SU-DHL-6 (cell line): Measurements from ENCODE around the gene COL27A1.

Experiments used
- H2AFZ ChIP-seq: fragments of 200-600 bp; sonication (generic); 2 replicates; pipeline ENCODE4 v1.6.1; 2014; ENCODE audit warnings: low read depth, mild to moderate bottlenecking, moderate library complexity, mixed read lengths, antibody characterized with exemption, low read length; ENCODE audit not compliant: severe bottlenecking
- H3F3A ChIP-seq: fragments of 200-600 bp; shearing (Covaris generic); 2 replicates; pipeline ENCODE4 v1.6.0; 2016; ENCODE audit warnings: antibody characterized with exemption, mild to moderate bottlenecking; ENCODE audit not compliant: insufficient read depth
- H3K27ac ChIP-seq: fragments of 200-600 bp; sonication (generic); 2 replicates; pipeline ENCODE4 v1.5.1; 2016; ENCODE audit warnings: low read depth, mild to moderate bottlenecking, low read length, moderate library complexity, mixed read lengths
- H3K27me3 ChIP-seq: fragments of 200-600 bp; sonication (generic), shearing (Covaris generic); 2 replicates; pipeline ENCODE4 v1.6.0; 2014; ENCODE audit warnings: mild to moderate bottlenecking, low read length
- H3K36me3 ChIP-seq: fragments of 200-600 bp; sonication (generic); 2 replicates; pipeline ENCODE4 v1.6.1; 2014; ENCODE audit warnings: mild to moderate bottlenecking, low read length, mixed read lengths
- H3K4me2 ChIP-seq: fragments of 300-600, 200-600 bp; shearing (Covaris generic), sonication (generic); 2 replicates; pipeline ENCODE4 v1.6.0; 2014; ENCODE audit warnings: low read length, low read depth, mild to moderate bottlenecking; ENCODE audit not compliant: poor library complexity, severe bottlenecking
- H3K4me3 ChIP-seq: fragments of 200-600 bp; sonication (generic); 2 replicates; pipeline ENCODE4 v1.5.1; 2014; ENCODE audit warnings: antibody characterized with exemption, low read length, mild to moderate bottlenecking, mixed read lengths; ENCODE audit not compliant: insufficient read depth, poor library complexity, severe bottlenecking
- H3K79me2 ChIP-seq: fragments of 200-600 bp; sonication (generic); 2 replicates; pipeline ENCODE4 v1.6.1; 2014; ENCODE audit warnings: mild to moderate bottlenecking, low read length, moderate library complexity; ENCODE audit not compliant: insufficient read depth
- H3K9ac ChIP-seq: fragments of 200-600 bp; sonication (generic); 2 replicates; pipeline ENCODE4 v1.7.0; 2014; ENCODE audit warnings: mild to moderate bottlenecking, low read length
- H3K9me2 ChIP-seq: fragments of 200-600 bp; sonication (generic); replicated peaks from 2 replicates; pipeline ENCODE4 v1.6.1; 2014; ENCODE audit warnings: low read length; ENCODE audit not compliant: insufficient read depth
- H3K9me3 ChIP-seq: fragments of 200-600 bp; sonication (generic); 2 replicates; pipeline ENCODE4 v1.6.1; 2014; ENCODE audit warnings: low read length, mixed read lengths; ENCODE audit not compliant: insufficient read depth
- H4K20me1 ChIP-seq: fragments of 200-600 bp; sonication (generic); 2 replicates; pipeline ENCODE4 v1.6.1; 2014; ENCODE audit warnings: low read depth, mild to moderate bottlenecking, antibody characterized with exemption, low read length, moderate library complexity, mixed read lengths
- CTCF ChIP-seq: fragments of 200-600 bp; sonication (generic); IDR thresholded peaks from one replicate; pipeline ENCODE4 v1.5.1; 2017; ENCODE audit warnings: antibody characterized with exemption, mild to moderate bottlenecking, low read length, moderate library complexity; ENCODE audit not compliant: insufficient read depth, poor library complexity, severe bottlenecking
- EZH2phosphoT487 ChIP-seq: fragments of 200-600 bp; sonication (generic), shearing (Covaris generic); conservative IDR thresholded peaks from 2 replicates; pipeline ENCODE4 v1.6.1; 2018; ENCODE audit warnings: mild to moderate bottlenecking, antibody characterized with exemption, low read length, moderate library complexity, mixed read lengths

The COL27A1 gene

GRCh38 chr9:114138552-114138971 lies 16.8 kb upstream of the COL27A1 start:
- Histone ChIP-seq H3K4me3 (no peak overlapping the region), H3K36me3 (no peaks in the 10 kb centered on the region), H3K4me2 (no peak overlapping the region), H3K9me2 (no peaks in the 10 kb centered on the region), H3K79me2 (no peaks in the 10 kb centered on the region), H3K9ac (no peak overlapping the region), H4K20me1 (no peaks in the 10 kb centered on the region), H3K27ac (no peak overlapping the region), H3K27me3 (no peaks in the 10 kb centered on the region), H2AFZ (no peak overlapping the region), H3K9me3 (no peaks in the 10 kb centered on the region), H3F3A (no peaks in the 10 kb centered on the region)
- TF ChIP-seq CTCF = no peak
- TF ChIP-seq EZH2phosphoT487 = no peak

- H2AFZ ChIP-seq = no peak overlapping the region
Measured at GRCh38 chr9:114139071-114139470, 16.3 kb upstream of the COL27A1 start.

GRCh38 chr9:114140401-114140800 lies 14.9 kb upstream of the COL27A1 start:
- no peaks in the 10 kb centered on the region for H3K27me3 ChIP-seq
- no peaks in the 10 kb centered on the region for H3K36me3 ChIP-seq
- no peak overlapping the region for H3K4me3 ChIP-seq
- H4K20me1 ChIP-seq = no peaks in the 10 kb centered on the region
- H3K9me3 ChIP-seq = no peaks in the 10 kb centered on the region
- H3K27ac ChIP-seq = no peak overlapping the region
- H3K79me2 ChIP-seq = no peaks in the 10 kb centered on the region
- H3K9me2 ChIP-seq = no peaks in the 10 kb centered on the region
- H3F3A ChIP-seq = no peaks in the 10 kb centered on the region
- TF ChIP-seq CTCF (no peak), EZH2phosphoT487 (no peak)
- no peak overlapping the region for H2AFZ ChIP-seq
- H3K9ac ChIP-seq = no peak overlapping the region
- no peak overlapping the region for H3K4me2 ChIP-seq

More at GRCh38 chr9:114139071-114139470, 16.3 kb upstream of the COL27A1 start:
- H3K79me2 ChIP-seq = no peaks in the 10 kb centered on the region
- no peaks in the 10 kb centered on the region for H3K36me3 ChIP-seq
- no peaks in the 10 kb centered on the region for H3K27me3 ChIP-seq
- H3K4me3 ChIP-seq = no peak overlapping the region
- no peaks in the 10 kb centered on the region for H3F3A ChIP-seq
- H3K27ac ChIP-seq = no peak overlapping the region
- H3K9me2 ChIP-seq = no peaks in the 10 kb centered on the region
- H3K9ac ChIP-seq = no peak overlapping the region
- TF ChIP-seq CTCF (no peak), EZH2phosphoT487 (no peak)
- H3K9me3 ChIP-seq = no peaks in the 10 kb centered on the region
- no peaks in the 10 kb centered on the region for H4K20me1 ChIP-seq
- H3K4me2 ChIP-seq = no peak overlapping the region
